Esophagus squamous epithelium (tissue), 5 donors: ENCODE results near the gene HSPA1L. TPM values are rescaled to one million over a fixed set of nuclear protein-coding genes. Genes with fewer than 3 reads are reported as not detected.
"Not testable (repeated sequence)": the region's sequence is repeated elsewhere in the genome, so short reads cannot be mapped to it uniquely, and the experiment has no call there.

Experiments
- DNase-seq: peaks from one replicate; lab custom pipeline; 2025; lab: John Stamatoyannopoulos, UW
- H3K27ac ChIP-seq, 4 donors: fragments of 200-600 bp; sonication (generic); one replicate each; pipeline ENCODE4 v1.5.1; 2016 to 2019; ENCODE audit warnings: mild to moderate bottlenecking in 1 of 4
- H3K27me3 ChIP-seq, 4 donors: fragments of 200-600 bp; sonication (generic); 1 replicate in 3 of 4; 2 replicates in 1 of 4; pipeline versions ENCODE4 v1.5.1 to v1.6.0; 2017 to 2021; ENCODE audit warnings: antibody characterized with exemption in 1 of 4
- H3K36me3 ChIP-seq, 3 donors: fragments of 200-600 bp; sonication (generic); one replicate each; pipeline ENCODE4 v1.5.1; 2016 to 2019
- H3K4me1 ChIP-seq, 3 donors: fragments of 200-600 bp; sonication (generic); one replicate each; pipeline ENCODE4 v1.5.1; 2017 to 2019
- H3K4me3 ChIP-seq, 4 donors: fragments of 200-600 bp; sonication (generic); 1 replicate in 3 of 4; 2 replicates in 1 of 4; pipeline ENCODE4 v1.5.1; 2016 to 2019; ENCODE audit warnings: mild to moderate bottlenecking in 2 of 4, moderate library complexity in 1 of 4
- H3K9me3 ChIP-seq, 3 donors: fragments of 200-600 bp; sonication (generic); one replicate each; pipeline ENCODE4 v1.5.1; 2016 to 2019
- CTCF ChIP-seq, 6 experiments: fragments of 450-650 bp in 4 of 6; fragments of 200-600 bp in 2 of 6; sonication (generic) in 2 of 6; IDR thresholded peaks; one replicate each; pipeline ENCODE4 v1.5.1; 2016 to 2019; ENCODE audit warnings: antibody characterized with exemption in 6 of 6, mild to moderate bottlenecking in 4 of 6, moderate library complexity in 4 of 6
- POLR2A ChIP-seq, 4 donors: fragments of 450-650 bp; IDR thresholded peaks; one replicate each; pipeline ENCODE4 v1.6.1; 2017; ENCODE audit warnings: antibody characterized with exemption in 4 of 4, mild to moderate bottlenecking in 4 of 4, moderate library complexity in 3 of 4
- WGBS, 2 donors: methylation state at CpG; one replicate each; pipeline ENCODE4 v1.1.5; 2018; 5-methylcytosine and 5-hydroxymethylcytosine counted together
- intact Hi-C: fragments of 100-400 bp; cut with DNase I; formaldehyde crosslinking; loops from one replicate; pipeline ENCODE4 v1.15.0; 2022
- total RNA-seq, 4 donors: library from RNA; depleted of rRNA; stranded (reverse); fragments of >200 nt; gene quantifications; one replicate each; pipeline ENCODE4 v1.1.0, GENCODE V29; 2016
- donor health status: DM: yes; HTN: yes; CAD: no.

The HSPA1L gene
- total RNA-seq, 4 donors from 2014 or later: 0.35 to 0.97 (median 0.57) TPM

DNA sequence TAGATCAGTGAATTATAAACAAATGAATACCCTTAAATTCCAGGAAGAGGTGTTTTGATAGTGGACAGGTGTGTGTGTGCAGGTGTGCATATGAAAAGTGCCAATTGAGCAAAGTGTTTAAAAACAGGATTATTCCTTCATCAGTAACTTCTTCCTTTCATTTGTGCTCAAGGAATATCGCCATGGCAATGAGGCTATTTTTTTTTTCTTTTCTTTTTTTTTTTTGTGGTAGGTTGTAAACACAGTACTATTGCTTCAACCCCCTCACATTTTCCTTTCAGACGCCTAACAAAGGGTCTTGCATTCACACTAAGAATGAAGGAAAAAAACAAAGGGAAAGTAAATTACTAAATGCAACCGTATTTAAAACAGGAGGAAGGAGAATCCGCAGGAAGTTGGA, 10.5 kb upstream of the HSPA1L start:
- TF ChIP-seq POLR2A (IDR thresholded peaks at IDR 0.05): no peak
- TF ChIP-seq CTCF (IDR thresholded peaks at IDR 0.05): no peak
- 24 to 39% methylated on average over 4 of the region's 4 CpGs for WGBS, 2 donors
- Histone ChIP-seq H3K36me3 (no peaks in the 10 kb centered on the region), H3K4me1 (peaks cover 16 to 66% (median 48%) of the 10 kb centered on the region in 3 donors), H3K27ac (peak overlapping the region; percentile 88 to 100 (median 97)), H3K27me3 (no peaks in the 10 kb centered on the region), H3K9me3 (no peaks in the 10 kb centered on the region), H3K4me3 (peak overlapping the region in 3 of 4 donors; percentile 60 to 87 (median 66))
- DNase-seq: no peak
- intact Hi-C loops: no loop called here

DNA sequence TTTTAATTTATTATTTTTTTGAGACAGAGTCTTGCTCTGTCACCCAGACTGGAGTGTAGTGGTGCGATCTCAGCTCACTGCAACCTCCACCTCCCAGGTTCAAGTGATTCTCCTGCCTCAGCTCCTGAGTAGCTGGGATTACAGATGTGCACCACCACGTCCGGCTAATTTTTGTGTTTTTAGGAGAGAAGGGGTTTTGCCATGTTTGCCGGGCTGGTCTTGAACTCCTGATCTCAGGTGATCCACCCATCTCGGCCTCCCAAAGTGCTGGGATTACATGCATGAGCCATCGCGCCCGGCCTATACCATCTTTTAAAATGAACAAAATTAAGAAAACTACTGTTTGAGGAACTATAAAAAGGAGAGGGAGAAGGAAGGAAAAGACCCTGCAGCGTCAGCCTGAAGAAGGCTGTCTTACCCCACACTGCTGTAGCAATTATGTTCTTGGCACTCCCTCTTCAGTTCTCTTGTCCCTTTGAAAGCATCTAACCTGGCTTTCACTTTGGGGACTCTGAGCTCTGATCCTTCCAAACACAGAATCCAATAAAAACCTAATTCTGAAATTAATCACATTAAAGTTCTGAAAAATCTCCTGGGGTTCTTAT, 8.6 kb upstream of the HSPA1L start:
- H3K27me3 ChIP-seq, intact Hi-C loops, H3K36me3 ChIP-seq, H3K4me3 ChIP-seq, DNase-seq, H3K9me3 ChIP-seq: not testable (repeated sequence)
- WGBS, 2 donors: 36 to 60% methylated on average over 2 to 9 of the region's 9 CpGs
- Histone ChIP-seq H3K27ac (peak overlapping the region; percentile 88 to 100 (median 98)), H3K4me1 (peaks cover 33 to 80% (median 67%) of the 10 kb centered on the region in 3 donors)

- intact Hi-C loops: no loop called here
- Histone ChIP-seq H3K36me3 (no peaks in the 10 kb centered on the region), H3K27me3 (no peaks in the 10 kb centered on the region), H3K4me3 (peak overlapping the region; percentile 37 to 72 (median 61)), H3K4me1 (peaks cover 34 to 94% (median 70%) of the 10 kb centered on the region in 3 donors), H3K9me3 (no peaks in the 10 kb centered on the region), H3K27ac (peak overlapping the region; percentile 88 to 100 (median 98))
- 1% methylated on average over 19 to 23 of the region's 25 CpGs for WGBS, 2 donors
- no peak for TF ChIP-seq CTCF (IDR thresholded peaks at IDR 0.05)
- peak in 3 of 4 donors; percentile 61 to 77 (median 70) for TF ChIP-seq POLR2A (IDR thresholded peaks at IDR 0.05)
- DNase-seq: peak; percentile 25
Observed at GRCh38 chr6:31822036-31822821, 7.1 kb upstream of the HSPA1L start.

DNA sequence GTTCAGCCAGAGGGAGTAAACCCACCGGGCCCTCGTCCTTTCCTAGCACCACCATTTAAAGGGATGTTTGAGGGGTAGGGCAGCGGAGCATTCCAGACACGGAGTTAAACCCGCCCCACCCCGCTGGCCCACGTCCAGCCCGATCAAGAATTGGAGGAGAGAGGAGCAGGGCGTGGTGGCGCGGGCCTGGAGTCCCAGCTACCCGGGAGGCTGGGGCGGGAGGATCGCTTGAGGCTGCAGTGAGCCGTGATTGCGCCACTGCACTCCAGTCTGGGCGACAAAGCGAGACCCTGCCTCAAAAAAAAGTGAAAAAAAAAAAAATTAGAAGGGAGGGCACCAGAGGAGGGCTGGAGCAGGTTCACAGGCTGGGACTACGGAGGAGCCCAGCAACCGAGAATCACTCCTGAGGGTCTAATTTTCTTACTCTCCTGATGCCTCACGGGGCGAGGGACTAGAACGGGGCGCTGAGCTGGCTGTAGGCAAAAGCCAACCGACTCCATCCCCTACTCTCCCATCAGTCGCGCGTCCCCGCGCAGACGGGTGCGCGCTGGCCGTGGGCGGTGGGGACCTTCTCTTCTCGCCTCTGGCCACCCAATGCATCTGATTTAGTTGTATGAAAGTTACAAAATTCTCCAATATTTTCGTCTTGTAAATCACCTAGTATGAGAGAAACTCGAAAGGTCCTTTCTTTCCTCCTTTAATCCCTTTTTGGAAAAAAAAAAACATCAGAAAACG, 6.4 kb upstream of the HSPA1L start:
- H3K27me3 ChIP-seq: no peaks in the 10 kb centered on the region
- H3K4me1 ChIP-seq: peaks cover 33 to 88% (median 68%) of the 10 kb centered on the region in 3 donors
- H3K27ac ChIP-seq: peak overlapping the region; percentile 88 to 100 (median 98)
- no peak for TF ChIP-seq CTCF (IDR thresholded peaks at IDR 0.05)
- TF ChIP-seq POLR2A (IDR thresholded peaks at IDR 0.05): peak in 2 of 4 donors; percentile 11 to 17
- intact Hi-C loops: no loop called here
- no peaks in the 10 kb centered on the region for H3K9me3 ChIP-seq
- peak overlapping the region; percentile 37 to 72 (median 61) for H3K4me3 ChIP-seq
- no peak for DNase-seq
- WGBS, 2 donors: 1% methylated on average over 12 to 27 of the region's 39 CpGs
- H3K36me3 ChIP-seq: no peaks in the 10 kb centered on the region

- H3K36me3 ChIP-seq, DNase-seq, H3K9me3 ChIP-seq, intact Hi-C loops, H3K27me3 ChIP-seq: not testable (repeated sequence)
- Histone ChIP-seq H3K4me3 (peak overlapping the region in 2 of 4 donors; percentile 2 to 8), H3K27ac (peak overlapping the region; percentile 88 to 100 (median 98)), H3K4me1 (peaks cover 29 to 77% (median 58%) of the 10 kb centered on the region in 3 donors)
- WGBS, 2 donors: 56 to 69% methylated on average over 8 to 10 of the region's 10 CpGs
Observed at GRCh38 chr6:31820399-31820798, 5.3 kb upstream of the HSPA1L start.
